NB4 (cell line): ENCODE data around the gene SEC61A2.

Source experiments
- POLR2A ChIP-seq: IDR thresholded peaks from 2 replicates; pipeline ENCODE4 v1.6.1; 2011; ENCODE audit warnings: mild to moderate bottlenecking; ENCODE audit not compliant: insufficient read length; ENCODE audit errors: extremely low read depth
- TF ChIP-seq, protein P1 (sequence below): IDR thresholded peaks from one replicate; pipeline ENCODE4 v1.5.1; 2012; ENCODE audit warnings: low read depth, low read length

DNA sequence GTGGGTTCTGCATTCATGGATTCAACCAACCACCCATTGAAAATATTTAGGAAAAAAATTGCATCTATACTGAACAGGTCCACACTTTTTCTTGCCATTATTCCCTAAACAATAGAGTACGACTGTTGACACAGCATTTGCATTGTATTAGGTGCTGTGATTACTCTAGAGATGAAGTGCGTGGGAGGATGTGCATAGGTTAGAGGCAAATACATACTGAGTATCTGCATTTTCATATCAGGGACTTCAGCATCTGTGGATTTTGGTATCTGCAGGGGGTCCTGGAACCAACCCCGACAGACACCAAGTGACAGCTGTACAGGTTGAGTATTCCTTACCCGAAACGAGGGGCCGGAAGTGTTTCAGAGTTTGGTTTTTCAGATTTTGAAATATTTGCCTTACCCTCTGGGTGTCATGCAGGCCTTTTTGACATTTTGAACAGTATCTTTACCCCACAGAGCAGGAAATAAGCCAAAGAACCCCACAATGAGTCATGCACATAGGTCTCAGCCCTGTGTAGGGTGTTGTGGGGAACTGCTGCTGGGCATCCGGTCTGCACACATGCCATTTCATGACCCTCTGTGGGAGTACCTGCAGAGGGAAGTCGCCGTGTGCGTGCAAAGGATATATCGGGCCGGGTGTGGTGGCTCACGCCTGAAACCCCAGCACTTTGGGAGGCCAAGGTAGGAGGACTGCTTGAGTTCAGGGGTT lies 51.7 kb downstream of the SEC61A2 start:
- TF ChIP-seq, protein P1, sequence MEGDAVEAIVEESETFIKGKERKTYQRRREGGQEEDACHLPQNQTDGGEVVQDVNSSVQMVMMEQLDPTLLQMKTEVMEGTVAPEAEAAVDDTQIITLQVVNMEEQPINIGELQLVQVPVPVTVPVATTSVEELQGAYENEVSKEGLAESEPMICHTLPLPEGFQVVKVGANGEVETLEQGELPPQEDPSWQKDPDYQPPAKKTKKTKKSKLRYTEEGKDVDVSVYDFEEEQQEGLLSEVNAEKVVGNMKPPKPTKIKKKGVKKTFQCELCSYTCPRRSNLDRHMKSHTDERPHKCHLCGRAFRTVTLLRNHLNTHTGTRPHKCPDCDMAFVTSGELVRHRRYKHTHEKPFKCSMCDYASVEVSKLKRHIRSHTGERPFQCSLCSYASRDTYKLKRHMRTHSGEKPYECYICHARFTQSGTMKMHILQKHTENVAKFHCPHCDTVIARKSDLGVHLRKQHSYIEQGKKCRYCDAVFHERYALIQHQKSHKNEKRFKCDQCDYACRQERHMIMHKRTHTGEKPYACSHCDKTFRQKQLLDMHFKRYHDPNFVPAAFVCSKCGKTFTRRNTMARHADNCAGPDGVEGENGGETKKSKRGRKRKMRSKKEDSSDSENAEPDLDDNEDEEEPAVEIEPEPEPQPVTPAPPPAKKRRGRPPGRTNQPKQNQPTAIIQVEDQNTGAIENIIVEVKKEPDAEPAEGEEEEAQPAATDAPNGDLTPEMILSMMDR = no peak
- TF ChIP-seq POLR2A = no peak
